Stimulated activated CD8-positive, alpha-beta memory T cell treated with anti-CD3 and anti-CD28 coated beads, Interleukin-15, amount 100 ng/mL, for 4 hours (primary cell): ENCODE results near the gene ACBD3.

ENCODE experiments used
- DNase-seq, 2 donors: peaks; one replicate each; pipeline ENCODE4 v3.0.0-alpha.2; 2020; ENCODE audit warnings: low read depth in 2 of 2

ACBD3 gene

GRCh38 chr1:226201029-226201593, 14.6 kb upstream of the ACBD3 start:
- no peak for DNase-seq

- DNase-seq: no peak
Observed at GRCh38 chr1:226199971-226200370, 13.4 kb upstream of the ACBD3 start.

- no peak for DNase-seq
Observed at GRCh38 chr1:226195144-226195543, 8.6 kb upstream of the ACBD3 start.

- no peak for DNase-seq
Observed at GRCh38 chr1:226187380-226187779, 839 bp upstream of the ACBD3 start.

- DNase-seq: no peak
Observed at GRCh38 chr1:226187019-226187322, 430 bp upstream of the ACBD3 start.

- DNase-seq: no peak
Observed at GRCh38 chr1:226185141-226186036, 1.2 kb downstream of the ACBD3 start.

- DNase-seq: no peak
Observed at GRCh38 chr1:226181996-226182714, 4.4 kb downstream of the ACBD3 start.

GRCh38 chr1:226176870-226177269, 9.7 kb downstream of the ACBD3 start:
- DNase-seq: no peak

GRCh38 chr1:226172589-226172988, 14.0 kb downstream of the ACBD3 start:
- DNase-seq: no peak

- no peak for DNase-seq
Observed at GRCh38 chr1:226166341-226166740, 20.2 kb downstream of the ACBD3 start.

GRCh38 chr1:226164154-226164553, 22.4 kb downstream of the ACBD3 start:
- no peak for DNase-seq

- no peak for DNase-seq
Observed at GRCh38 chr1:226162898-226163297, 23.6 kb downstream of the ACBD3 start.

GRCh38 chr1:226158983-226159382, 27.6 kb downstream of the ACBD3 start:
- no peak for DNase-seq

- DNase-seq: no peak
Observed at GRCh38 chr1:226158457-226158856, 28.1 kb downstream of the ACBD3 start.

GRCh38 chr1:226157761-226158316, 28.7 kb downstream of the ACBD3 start:
- no peak for DNase-seq

GRCh38 chr1:226154593-226154992, 31.9 kb downstream of the ACBD3 start:
- DNase-seq: no peak

GRCh38 chr1:226149806-226150205, 36.7 kb downstream of the ACBD3 start:
- DNase-seq: no peak

GRCh38 chr1:226148121-226148648, 38.4 kb downstream of the ACBD3 start:
- DNase-seq: no peak

GRCh38 chr1:226144045-226144444, 42.5 kb downstream of the ACBD3 start:
- DNase-seq: no peak

GRCh38 chr1:226135709-226136108, 50.8 kb downstream of the ACBD3 start:
- DNase-seq: no peak

- DNase-seq: no peak
Observed at GRCh38 chr1:226135059-226135651, 51.4 kb downstream of the ACBD3 start.
